Esophagus squamous epithelium (tissue), 5 donors: Measurements from ENCODE around the gene DOK3. TPM values are rescaled to one million over a fixed set of nuclear protein-coding genes. Genes with fewer than 3 reads are reported as not detected.
A peak's percentile ranks its signal among the peaks of the same experiment; 100 is the strongest.

Experiments
- DNase-seq: peaks from one replicate; lab custom pipeline; 2025; lab: John Stamatoyannopoulos, UW
- H3K27ac ChIP-seq, 4 donors: fragments of 200-600 bp; sonication (generic); one replicate each; pipeline ENCODE4 v1.5.1; 2016 to 2019; ENCODE audit warnings: mild to moderate bottlenecking in 1 of 4
- H3K27me3 ChIP-seq, 4 donors: fragments of 200-600 bp; sonication (generic); 1 replicate in 3 of 4; 2 replicates in 1 of 4; pipeline versions ENCODE4 v1.5.1 to v1.6.0; 2017 to 2021; ENCODE audit warnings: antibody characterized with exemption in 1 of 4
- H3K36me3 ChIP-seq, 3 donors: fragments of 200-600 bp; sonication (generic); one replicate each; pipeline ENCODE4 v1.5.1; 2016 to 2019
- H3K4me1 ChIP-seq, 3 donors: fragments of 200-600 bp; sonication (generic); one replicate each; pipeline ENCODE4 v1.5.1; 2017 to 2019
- H3K4me3 ChIP-seq, 4 donors: fragments of 200-600 bp; sonication (generic); 1 replicate in 3 of 4; 2 replicates in 1 of 4; pipeline ENCODE4 v1.5.1; 2016 to 2019; ENCODE audit warnings: mild to moderate bottlenecking in 2 of 4, moderate library complexity in 1 of 4
- H3K9me3 ChIP-seq, 3 donors: fragments of 200-600 bp; sonication (generic); one replicate each; pipeline ENCODE4 v1.5.1; 2016 to 2019
- POLR2A ChIP-seq, 4 donors: fragments of 450-650 bp; IDR thresholded peaks; one replicate each; pipeline ENCODE4 v1.6.1; 2017; ENCODE audit warnings: antibody characterized with exemption in 4 of 4, mild to moderate bottlenecking in 4 of 4, moderate library complexity in 3 of 4
- WGBS, 2 donors: methylation state at CpG; one replicate each; pipeline ENCODE4 v1.1.5; 2018; 5-methylcytosine and 5-hydroxymethylcytosine counted together
- intact Hi-C: fragments of 100-400 bp; cut with DNase I; formaldehyde crosslinking; loops from one replicate; pipeline ENCODE4 v1.15.0; 2022
- total RNA-seq, 4 donors: library from RNA; depleted of rRNA; stranded (reverse); fragments of >200 nt; gene quantifications; one replicate each; pipeline ENCODE4 v1.1.0, GENCODE V29; 2016
- TF ChIP-seq, protein P1 (sequence below), 6 experiments: fragments of 450-650 bp in 4 of 6; fragments of 200-600 bp in 2 of 6; sonication (generic) in 2 of 6; IDR thresholded peaks; one replicate each; pipeline ENCODE4 v1.5.1; 2016 to 2019; ENCODE audit warnings: antibody characterized with exemption in 6 of 6, mild to moderate bottlenecking in 4 of 6, moderate library complexity in 4 of 6
- donor health status: DM: yes; HTN: yes; CAD: no.

Gene DOK3
- total RNA-seq, 4 donors from 2014 or later = 2.4 to 7.2 (median 4.4) TPM

DNA sequence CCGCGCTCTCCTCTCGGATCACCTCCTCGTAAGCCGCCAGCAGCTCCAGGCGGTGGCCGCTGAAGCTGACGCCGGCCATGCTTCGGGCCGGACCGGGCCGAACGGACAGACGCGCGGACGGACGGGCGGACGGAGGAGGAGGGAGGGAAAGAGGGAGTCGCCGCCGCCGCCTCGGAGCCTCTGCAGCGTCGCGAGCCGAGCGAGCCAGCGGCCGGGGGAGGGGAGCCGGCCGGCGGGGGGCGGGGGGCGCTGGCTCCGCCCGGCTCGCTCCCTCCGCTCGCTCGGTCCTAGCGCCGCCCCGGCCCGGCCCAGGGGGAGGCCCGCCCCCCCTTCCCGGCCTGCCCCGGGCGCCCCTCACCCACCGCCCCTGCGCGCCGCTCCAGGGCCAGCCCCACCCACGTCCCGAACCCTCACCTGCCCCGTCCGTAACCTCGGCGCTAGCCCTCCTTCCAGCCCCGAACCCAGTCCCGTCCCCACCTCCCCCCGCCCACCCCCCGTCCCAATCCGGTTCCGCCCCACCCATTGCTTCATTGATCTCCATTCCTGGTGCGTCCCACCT is 36.1 kb downstream of the DOK3 start, which contains the start of gene DBN1:
Gene DBN1, minus strand, starts transcription at position 192 of the 559 bp plus-strand sequence. Its CDS starts 113 bp downstream, at position 79.
- peak in 1 of 4 donors; percentile 14 for TF ChIP-seq POLR2A (IDR thresholded peaks at IDR 0.05)
- TF ChIP-seq, protein P1, sequence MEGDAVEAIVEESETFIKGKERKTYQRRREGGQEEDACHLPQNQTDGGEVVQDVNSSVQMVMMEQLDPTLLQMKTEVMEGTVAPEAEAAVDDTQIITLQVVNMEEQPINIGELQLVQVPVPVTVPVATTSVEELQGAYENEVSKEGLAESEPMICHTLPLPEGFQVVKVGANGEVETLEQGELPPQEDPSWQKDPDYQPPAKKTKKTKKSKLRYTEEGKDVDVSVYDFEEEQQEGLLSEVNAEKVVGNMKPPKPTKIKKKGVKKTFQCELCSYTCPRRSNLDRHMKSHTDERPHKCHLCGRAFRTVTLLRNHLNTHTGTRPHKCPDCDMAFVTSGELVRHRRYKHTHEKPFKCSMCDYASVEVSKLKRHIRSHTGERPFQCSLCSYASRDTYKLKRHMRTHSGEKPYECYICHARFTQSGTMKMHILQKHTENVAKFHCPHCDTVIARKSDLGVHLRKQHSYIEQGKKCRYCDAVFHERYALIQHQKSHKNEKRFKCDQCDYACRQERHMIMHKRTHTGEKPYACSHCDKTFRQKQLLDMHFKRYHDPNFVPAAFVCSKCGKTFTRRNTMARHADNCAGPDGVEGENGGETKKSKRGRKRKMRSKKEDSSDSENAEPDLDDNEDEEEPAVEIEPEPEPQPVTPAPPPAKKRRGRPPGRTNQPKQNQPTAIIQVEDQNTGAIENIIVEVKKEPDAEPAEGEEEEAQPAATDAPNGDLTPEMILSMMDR (IDR thresholded peaks at IDR 0.05) = no peak
- 0 to 10% methylated on average over 4 to 9 of the region's 69 CpGs for WGBS, 2 donors
- Histone ChIP-seq H3K4me1 (peaks cover 26 to 96% (median 27%) of the 10 kb centered on the region in 3 donors), H3K27ac (peak within 1 kb of the TSS; percentile 79 to 91 (median 84)), H3K9me3 (no peaks in the 10 kb centered on the region), H3K4me3 (peak within 1 kb of the TSS; percentile 47 to 81 (median 76)), H3K27me3 (no peaks in the 10 kb centered on the region), H3K36me3 (peaks cover 0 to 3% (median 0%) of the 10 kb centered on the region in 3 donors)
- DNase-seq = no peak
- intact Hi-C loops = no loop called here

DNA sequence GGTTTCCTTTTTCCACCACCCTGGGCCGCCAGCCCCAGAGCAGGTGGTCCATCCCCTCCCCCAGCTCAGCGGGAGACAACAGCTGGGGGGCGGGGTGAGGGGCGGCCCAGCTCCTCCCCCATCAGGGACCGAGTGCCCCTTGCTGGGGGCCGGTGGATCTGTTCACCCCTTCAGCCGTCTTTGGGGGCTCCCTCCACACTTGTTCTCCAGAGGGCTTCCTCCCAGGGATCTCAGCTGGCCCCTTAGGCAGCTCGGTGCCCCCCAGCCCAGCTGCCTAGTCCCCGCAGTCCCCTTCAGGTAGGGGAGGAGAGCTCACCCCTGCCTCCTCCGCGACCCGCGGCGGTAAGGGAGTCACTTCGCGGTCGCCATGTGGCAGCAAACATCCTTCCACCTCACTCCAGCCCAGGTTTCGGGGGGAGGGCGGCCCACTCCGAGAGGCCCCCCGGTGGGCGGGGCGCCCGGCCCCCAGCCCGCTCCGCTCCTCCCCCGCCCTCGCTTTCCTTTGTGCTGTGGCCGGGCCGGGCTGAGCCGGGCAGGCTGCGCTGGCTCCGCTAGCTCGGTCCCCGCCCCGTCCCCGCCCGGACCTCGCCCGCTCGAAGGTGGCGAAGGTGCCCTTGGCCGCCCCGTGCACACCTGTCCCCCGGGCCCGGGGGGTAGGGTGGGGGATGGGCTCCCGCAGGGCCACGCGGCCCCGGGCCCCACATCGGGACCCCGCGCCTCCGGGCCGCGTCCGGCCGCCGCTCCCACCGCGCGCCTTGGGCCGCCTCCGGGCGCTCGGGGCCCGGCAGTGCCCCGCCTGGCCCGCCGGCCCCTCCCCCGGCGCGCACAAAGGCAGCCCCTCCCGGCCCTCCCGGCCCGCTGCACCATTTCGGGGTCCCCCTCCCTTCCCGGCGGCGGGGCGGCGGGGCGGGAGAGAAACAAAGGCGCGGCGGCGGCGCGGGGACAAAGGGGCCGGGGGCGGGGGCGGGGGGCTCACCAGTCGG is 36.9 kb downstream of the DOK3 start:
- no peak for DNase-seq
- intact Hi-C loops = no loop called here
- peak overlapping the region; percentile 47 to 81 (median 76) for H3K4me3 ChIP-seq
- WGBS, 2 donors = 0 to 6% methylated on average over 7 to 8 of the region's 93 CpGs
- TF ChIP-seq POLR2A (IDR thresholded peaks at IDR 0.05) = peak in 1 of 4 donors; percentile 11
- TF ChIP-seq, protein P1 (IDR thresholded peaks at IDR 0.05) = no peak
- H3K27me3 ChIP-seq = no peaks in the 10 kb centered on the region
- peaks cover 0 to 11% (median 0%) of the 10 kb centered on the region in 3 donors for H3K36me3 ChIP-seq
- peaks cover 21 to 91% (median 26%) of the 10 kb centered on the region in 3 donors for H3K4me1 ChIP-seq
- peak overlapping the region; percentile 79 to 91 (median 84) for H3K27ac ChIP-seq
- no peaks in the 10 kb centered on the region for H3K9me3 ChIP-seq

DNA sequence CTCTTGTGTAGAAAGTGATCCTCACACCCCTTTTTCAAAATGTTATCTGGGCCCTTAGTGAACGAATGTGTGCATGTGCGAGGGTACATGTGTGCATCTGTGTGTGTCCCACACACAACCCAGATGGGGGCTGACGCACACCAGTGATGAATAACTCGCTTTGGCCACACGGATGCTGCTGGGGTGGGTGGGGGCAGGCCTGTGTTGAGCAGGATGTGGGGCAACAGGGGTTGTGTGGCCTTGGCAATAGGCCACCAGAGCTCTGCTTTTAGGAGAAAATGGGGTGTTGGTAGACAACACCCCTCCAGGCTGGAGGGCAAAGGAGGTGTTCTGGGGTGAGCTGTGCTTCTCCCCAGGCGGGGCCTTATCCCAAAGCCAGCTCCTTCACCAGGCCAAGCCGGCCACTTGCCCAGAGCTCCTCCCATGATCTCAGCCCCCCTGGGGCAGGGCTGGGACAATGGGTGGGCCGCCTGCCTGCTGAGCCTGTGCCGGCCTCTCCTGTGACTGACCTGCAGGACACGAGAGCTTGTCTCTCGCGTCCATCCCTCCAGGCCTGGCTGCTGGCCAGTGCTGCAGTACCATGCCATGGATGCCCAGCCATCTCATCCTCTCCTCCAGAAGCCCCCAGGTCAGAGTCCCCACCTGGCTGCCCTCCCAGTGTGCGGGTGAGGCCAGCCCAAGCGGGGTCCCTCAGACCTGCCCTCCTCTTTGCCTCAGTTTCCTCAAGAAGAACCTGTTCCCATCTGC is 37.8 kb downstream of the DOK3 start:
- H3K4me3 ChIP-seq = peak overlapping the region; percentile 47 to 81 (median 76)
- H3K9me3 ChIP-seq = no peaks in the 10 kb centered on the region
- WGBS, 2 donors = 67% methylated on average over 9 of the region's 14 CpGs; no CpG with 5 or more reads in 1 of the 2 donors
- DNase-seq = no peak
- peaks cover 21 to 82% (median 26%) of the 10 kb centered on the region in 3 donors for H3K4me1 ChIP-seq
- no peak for TF ChIP-seq POLR2A (IDR thresholded peaks at IDR 0.05)
- intact Hi-C loops = no loop called here
- H3K27me3 ChIP-seq = no peaks in the 10 kb centered on the region
- peak overlapping the region in 3 of 4 donors; percentile 64 to 91 (median 89) for H3K27ac ChIP-seq
- peaks cover 0 to 20% (median 2%) of the 10 kb centered on the region in 3 donors for H3K36me3 ChIP-seq

DNA sequence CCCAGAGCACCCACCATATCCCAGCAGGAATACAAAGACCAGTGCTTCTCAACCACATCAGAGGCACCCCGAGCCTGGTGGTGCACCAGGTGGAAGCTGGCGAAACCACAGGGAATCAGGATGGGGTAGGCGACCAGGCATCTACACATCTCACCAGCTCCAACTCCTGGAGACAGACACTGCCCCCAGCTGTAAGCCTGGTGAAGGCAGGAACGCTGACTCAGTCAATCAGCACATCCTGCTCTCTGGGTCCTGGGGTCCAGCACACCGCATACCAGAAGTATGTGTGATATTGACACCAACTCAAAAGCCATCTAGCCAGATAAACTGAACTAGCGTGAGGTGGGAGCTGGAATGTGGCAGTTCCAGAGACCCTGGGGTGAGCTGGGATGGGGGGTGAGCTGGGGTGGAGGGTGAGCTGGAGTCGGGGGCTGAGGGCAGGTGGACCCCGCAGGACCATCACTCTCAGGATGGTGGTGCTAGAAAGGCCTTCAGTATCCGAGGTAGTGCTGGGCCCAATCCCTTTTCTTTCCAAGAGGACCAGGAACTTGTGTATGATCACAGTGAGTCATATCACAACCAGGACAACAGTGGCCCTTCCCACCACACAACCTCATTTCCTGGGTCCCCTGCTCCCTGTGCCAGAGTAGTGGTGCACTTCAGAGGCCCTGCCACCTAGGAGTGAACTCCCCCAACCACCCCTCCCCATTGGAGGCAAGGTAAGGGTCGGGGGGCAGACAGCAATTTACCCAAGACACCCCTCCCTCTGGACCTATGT is 38.7 kb downstream of the DOK3 start:
- DNase-seq = no peak
- no peaks in the 10 kb centered on the region for H3K9me3 ChIP-seq
- TF ChIP-seq POLR2A (IDR thresholded peaks at IDR 0.05) = no peak
- TF ChIP-seq, protein P1 (IDR thresholded peaks at IDR 0.05) = no peak
- peaks cover 0 to 29% (median 8%) of the 10 kb centered on the region in 3 donors for H3K36me3 ChIP-seq
- no peak overlapping the region for H3K4me3 ChIP-seq
- H3K4me1 ChIP-seq = peaks cover 21 to 74% (median 26%) of the 10 kb centered on the region in 3 donors
- H3K27me3 ChIP-seq = no peaks in the 10 kb centered on the region
- intact Hi-C loops = no loop called here
- peak overlapping the region in 3 of 4 donors; percentile 27 to 91 (median 89) for H3K27ac ChIP-seq
- WGBS, 2 donors = 74 to 90% methylated on average over 4 to 6 of the region's 10 CpGs
